Liver (tissue), 9 donors: Measurements from ENCODE around the gene SNCB. TPM values are rescaled to one million over a fixed set of nuclear protein-coding genes. Genes with fewer than 3 reads are reported as not detected.

ENCODE experiments used
- DNase-seq: peaks from one replicate; pipeline ENCODE4 v3.0.0-alpha.2; 2017; ENCODE audit warnings: low spot score
- H3K27ac ChIP-seq, 2 donors: one replicate each; pipeline ENCODE4 v1.7.0; 2013; ENCODE audit warnings: inconsistent platforms in 2 of 2, low read length in 2 of 2, control low read depth in 1 of 2, low read depth in 1 of 2, mild to moderate bottlenecking in 1 of 2
- H3K27me3 ChIP-seq, 4 donors: one replicate each; pipeline versions ENCODE4 v1.6.1 to v1.7.0; 2013; ENCODE audit warnings: low read length in 3 of 4, inconsistent platforms in 1 of 4, mild to moderate bottlenecking in 1 of 4, moderate library complexity in 1 of 4; ENCODE audit not compliant: control insufficient read depth in 4 of 4, insufficient read depth in 4 of 4
- H3K36me3 ChIP-seq, 4 donors: one replicate each; pipeline versions ENCODE4 v1.6.1 to v1.7.0; 2013; ENCODE audit warnings: low read length in 3 of 4, mild to moderate bottlenecking in 3 of 4, low read depth in 1 of 4, moderate library complexity in 1 of 4; ENCODE audit not compliant: control insufficient read depth in 4 of 4, insufficient read depth in 3 of 4
- H3K4me1 ChIP-seq, 4 donors: one replicate each; pipeline versions ENCODE4 v1.6.1 to v1.7.0; 2013; ENCODE audit warnings: low read length in 3 of 4, mild to moderate bottlenecking in 3 of 4, moderate library complexity in 1 of 4; ENCODE audit not compliant: control insufficient read depth in 4 of 4, insufficient read depth in 4 of 4
- H3K4me3 ChIP-seq, 3 donors: one replicate each; pipeline versions ENCODE4 v1.6.1 to v1.7.0; 2013; ENCODE audit warnings: low read length in 3 of 3, control low read depth in 1 of 3, low read depth in 1 of 3, mild to moderate bottlenecking in 1 of 3
- H3K9ac ChIP-seq, 2 donors: one replicate each; pipeline ENCODE4 v1.7.0; 2013; ENCODE audit warnings: low read length in 2 of 2, mild to moderate bottlenecking in 2 of 2, moderate library complexity in 2 of 2, control low read depth in 1 of 2, low read depth in 1 of 2
- H3K9me3 ChIP-seq, 4 donors: one replicate each; pipeline versions ENCODE4 v1.6.1 to v1.7.0; 2013; ENCODE audit warnings: low read length in 3 of 4; ENCODE audit not compliant: control insufficient read depth in 4 of 4
- ATF3 ChIP-seq: IDR thresholded peaks from 2 replicates; pipeline ENCODE4 v1.6.1; 2016; ENCODE audit warnings: antibody characterized with exemption
- CTCF ChIP-seq: fragments of 150-350 bp; IDR thresholded peaks from 2 replicates; pipeline ENCODE4 v1.5.1; 2017; ENCODE audit warnings: improper control_type of control experiment, low read depth, low read length; ENCODE audit not compliant: missing input control
- EGR1 ChIP-seq, 2 donors: IDR thresholded peaks; 2 replicates each; pipeline ENCODE4 v1.6.1; 2016 to 2018; ENCODE audit warnings: antibody characterized with exemption in 2 of 2, low read depth in 2 of 2
- FOXA1 ChIP-seq: IDR thresholded peaks from 2 replicates; pipeline ENCODE4 v1.6.1; 2016; ENCODE audit warnings: antibody characterized with exemption
- FOXA2 ChIP-seq: IDR thresholded peaks from 2 replicates; pipeline ENCODE4 v1.6.1; 2016; ENCODE audit warnings: antibody characterized with exemption
- HNF4A ChIP-seq, 2 donors: conservative IDR thresholded peaks; 2 replicates each; pipeline ENCODE4 v1.6.1; 2016; ENCODE audit warnings: antibody characterized with exemption in 2 of 2, mild to moderate bottlenecking in 2 of 2
- HNF4G ChIP-seq: IDR thresholded peaks from 2 replicates; pipeline ENCODE4 v1.6.1; 2016; ENCODE audit warnings: antibody characterized with exemption
- JUND ChIP-seq, 2 donors: IDR thresholded peaks; 2 replicates each; pipeline ENCODE4 v1.6.1; 2016; ENCODE audit warnings: antibody characterized with exemption in 2 of 2
- NR2F2 ChIP-seq: IDR thresholded peaks from 2 replicates; pipeline ENCODE4 v1.6.1; 2016; ENCODE audit warnings: antibody characterized with exemption
- RAD21 ChIP-seq, 2 donors: IDR thresholded peaks; 2 replicates each; pipeline ENCODE4 v1.6.1; 2016; ENCODE audit warnings: antibody characterized with exemption in 2 of 2, mild to moderate bottlenecking in 2 of 2
- RXRA ChIP-seq, 2 donors: IDR thresholded peaks; 2 replicates each; pipeline ENCODE4 v1.6.1; 2017 to 2018; ENCODE audit warnings: antibody characterized with exemption in 2 of 2, mild to moderate bottlenecking in 1 of 2
- SP1 ChIP-seq: IDR thresholded peaks from 2 replicates; pipeline ENCODE4 v1.6.1; 2018; ENCODE audit warnings: antibody characterized with exemption, mild to moderate bottlenecking
- TAF1 ChIP-seq: conservative IDR thresholded peaks from 2 replicates; pipeline ENCODE4 v1.6.1; 2016; ENCODE audit warnings: antibody characterized with exemption, mild to moderate bottlenecking
- ZBTB33 ChIP-seq: IDR thresholded peaks from 2 replicates; pipeline ENCODE4 v1.6.1; 2016; ENCODE audit warnings: antibody characterized with exemption
- WGBS: extraction: QIAGEN DNeasy Blood & Tissue Kit; methylation state at CpG from one replicate; pipeline ENCODE4 v1.1.7; 2013; 5-methylcytosine and 5-hydroxymethylcytosine counted together
- polyA plus RNA-seq, 2 donors: library from polyadenylated mRNA; stranded (reverse) in 1 of 2; unstranded in 1 of 2; fragments of 200-250 nt in 1 of 2; fragments of >200 nt in 1 of 2; fragmentation: Nextera tagmentation in 1 of 2; extraction: Ambion mirVana in 1 of 2; gene quantifications; one replicate each; pipeline versions ENCODE4 v1.2.1 to v1.2.3, GENCODE V29; 2013 to 2015
- total RNA-seq, 2 donors: library from RNA; depleted of rRNA; stranded (reverse); fragments of >200 nt; gene quantifications; one replicate each; pipeline ENCODE4 v1.2.3, GENCODE V29; 2014
- donor health status: healthy.
- donor health status: healthy.
- donor health status: healthy.
- donor health status: healthy.
- donor health status: healthy.

Gene SNCB
- total and polyA plus RNA-seq, 4 donors: not detected

- Histone ChIP-seq H3K4me3 (no peak overlapping the region), H3K36me3 (no peaks in the 10 kb centered on the region), H3K9me3 (no peaks in the 10 kb centered on the region), H3K4me1 (no peaks in the 10 kb centered on the region), H3K9ac (no peak overlapping the region), H3K27me3 (peaks cover 2 to 12% (median 5%) of the 10 kb centered on the region in 4 donors), H3K27ac (no peak overlapping the region)
- TF ChIP-seq ATF3 (no peak), SP1 (no peak), HNF4A (conservative IDR thresholded peaks at IDR 0.05) (no peak), ZBTB33 (no peak), NR2F2 (no peak), TAF1 (no peak)
- DNase-seq: no peak
- 80% methylated on average over 19 of the region's 19 CpGs for WGBS
Observed at GRCh38 chr5:176675676-176676360, 45.5 kb upstream of the SNCB start.

GRCh38 chr5:176674799-176675198, 44.5 kb upstream of the SNCB start:
- H3K36me3 ChIP-seq: no peaks in the 10 kb centered on the region
- H3K9me3 ChIP-seq: no peaks in the 10 kb centered on the region
- WGBS: 91% methylated on average over 17 of the region's 17 CpGs
- H3K4me1 ChIP-seq: no peaks in the 10 kb centered on the region
- no peak overlapping the region for H3K4me3 ChIP-seq
- TF ChIP-seq JUND (IDR thresholded peaks at IDR 0.05): no peak
- no peak for DNase-seq
- peaks cover 2 to 7% (median 3%) of the 10 kb centered on the region in 4 donors for H3K27me3 ChIP-seq
- no peak overlapping the region for H3K27ac ChIP-seq
- no peak overlapping the region for H3K9ac ChIP-seq

- H3K27me3 ChIP-seq: no peaks in the 10 kb centered on the region
- H3K27ac ChIP-seq: no peak overlapping the region
- WGBS: 88% methylated on average over 18 of the region's 18 CpGs
- H3K9ac ChIP-seq: no peak overlapping the region
- DNase-seq: no peak
- H3K9me3 ChIP-seq: no peaks in the 10 kb centered on the region
- no peaks in the 10 kb centered on the region for H3K36me3 ChIP-seq
- H3K4me1 ChIP-seq: no peaks in the 10 kb centered on the region
- H3K4me3 ChIP-seq: no peak overlapping the region
- TF ChIP-seq FOXA2: no peak
- no peak for TF ChIP-seq ATF3
- TF ChIP-seq EGR1 (IDR thresholded peaks at IDR 0.05; ENCODE audit: low read depth in 2 of 2): no peak
- TF ChIP-seq RXRA (IDR thresholded peaks at IDR 0.05): no peak
- no peak for TF ChIP-seq CTCF
- no peak for TF ChIP-seq HNF4A (conservative IDR thresholded peaks at IDR 0.05)
- no peak for TF ChIP-seq ZBTB33
- TF ChIP-seq RAD21 (IDR thresholded peaks at IDR 0.05): no peak
- no peak for TF ChIP-seq HNF4G
- TF ChIP-seq FOXA1: no peak
Observed at GRCh38 chr5:176673651-176674583, 43.6 kb upstream of the SNCB start.
